GM19468 (cell line): ENCODE measurements around the gene PITRM1.
"Not testable (repeated sequence)": the region's sequence is repeated elsewhere in the genome, so short reads cannot be mapped to it uniquely, and the experiment has no call there.

Source experiments
- ATAC-seq: cut with Tn5 transposase; IDR thresholded peaks from one replicate; pipeline ENCODE4 v1.9.1; 2021; ENCODE audit warnings: mild to moderate bottlenecking, moderate library complexity, moderate number of reproducible peaks; ENCODE audit not compliant: unreplicated experiment; ENCODE audit errors: extremely low read depth

Gene PITRM1, protein sequence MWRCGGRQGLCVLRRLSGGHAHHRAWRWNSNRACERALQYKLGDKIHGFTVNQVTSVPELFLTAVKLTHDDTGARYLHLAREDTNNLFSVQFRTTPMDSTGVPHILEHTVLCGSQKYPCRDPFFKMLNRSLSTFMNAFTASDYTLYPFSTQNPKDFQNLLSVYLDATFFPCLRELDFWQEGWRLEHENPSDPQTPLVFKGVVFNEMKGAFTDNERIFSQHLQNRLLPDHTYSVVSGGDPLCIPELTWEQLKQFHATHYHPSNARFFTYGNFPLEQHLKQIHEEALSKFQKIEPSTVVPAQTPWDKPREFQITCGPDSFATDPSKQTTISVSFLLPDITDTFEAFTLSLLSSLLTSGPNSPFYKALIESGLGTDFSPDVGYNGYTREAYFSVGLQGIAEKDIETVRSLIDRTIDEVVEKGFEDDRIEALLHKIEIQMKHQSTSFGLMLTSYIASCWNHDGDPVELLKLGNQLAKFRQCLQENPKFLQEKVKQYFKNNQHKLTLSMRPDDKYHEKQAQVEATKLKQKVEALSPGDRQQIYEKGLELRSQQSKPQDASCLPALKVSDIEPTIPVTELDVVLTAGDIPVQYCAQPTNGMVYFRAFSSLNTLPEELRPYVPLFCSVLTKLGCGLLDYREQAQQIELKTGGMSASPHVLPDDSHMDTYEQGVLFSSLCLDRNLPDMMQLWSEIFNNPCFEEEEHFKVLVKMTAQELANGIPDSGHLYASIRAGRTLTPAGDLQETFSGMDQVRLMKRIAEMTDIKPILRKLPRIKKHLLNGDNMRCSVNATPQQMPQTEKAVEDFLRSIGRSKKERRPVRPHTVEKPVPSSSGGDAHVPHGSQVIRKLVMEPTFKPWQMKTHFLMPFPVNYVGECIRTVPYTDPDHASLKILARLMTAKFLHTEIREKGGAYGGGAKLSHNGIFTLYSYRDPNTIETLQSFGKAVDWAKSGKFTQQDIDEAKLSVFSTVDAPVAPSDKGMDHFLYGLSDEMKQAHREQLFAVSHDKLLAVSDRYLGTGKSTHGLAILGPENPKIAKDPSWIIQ

DNA sequence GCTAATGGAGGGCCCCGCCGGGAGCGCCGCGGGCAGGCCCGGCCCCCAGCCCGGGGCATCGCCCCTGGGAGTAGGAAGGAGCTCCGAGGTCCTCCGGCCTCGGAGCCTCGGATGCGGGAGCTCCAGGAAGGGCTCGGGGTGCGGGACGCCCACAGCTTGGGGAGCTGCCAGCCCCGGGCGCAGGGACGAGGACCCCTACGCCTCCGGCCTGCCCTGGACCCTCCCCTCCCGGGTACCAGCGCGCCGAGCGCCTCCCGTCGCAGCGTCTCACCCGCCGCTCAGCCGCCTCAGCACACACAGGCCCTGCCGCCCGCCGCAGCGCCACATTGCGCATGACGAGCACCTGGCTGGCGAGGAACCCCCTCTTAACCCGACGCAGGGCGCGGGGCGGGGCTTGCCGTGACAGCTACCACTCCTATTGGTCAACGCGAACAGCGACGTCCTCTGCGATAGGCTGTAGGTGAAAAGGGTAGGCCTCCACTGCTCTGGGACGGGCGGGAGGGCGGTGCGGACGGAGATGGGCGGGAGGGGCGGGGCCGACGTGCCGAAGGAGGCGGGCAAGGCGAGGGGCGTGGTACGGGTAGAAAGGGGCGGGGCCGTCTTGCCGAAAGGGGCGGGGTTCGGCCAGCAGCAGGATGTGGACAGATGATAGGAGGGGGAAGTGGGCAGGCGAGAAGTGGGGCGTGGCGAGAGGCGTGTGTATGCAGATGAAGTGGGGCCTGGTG is at the start of gene PITRM1:
Gene PITRM1, minus strand, starts transcription at position 337 of the 725 bp plus-strand sequence. Its CDS starts 10 bp downstream, at position 327.
- ATAC-seq, result peak; percentile 97

- no peak for ATAC-seq
Observed at GRCh38 chr10:3222068-3222467, 49.5 kb upstream of the PITRM1 start.

DNA sequence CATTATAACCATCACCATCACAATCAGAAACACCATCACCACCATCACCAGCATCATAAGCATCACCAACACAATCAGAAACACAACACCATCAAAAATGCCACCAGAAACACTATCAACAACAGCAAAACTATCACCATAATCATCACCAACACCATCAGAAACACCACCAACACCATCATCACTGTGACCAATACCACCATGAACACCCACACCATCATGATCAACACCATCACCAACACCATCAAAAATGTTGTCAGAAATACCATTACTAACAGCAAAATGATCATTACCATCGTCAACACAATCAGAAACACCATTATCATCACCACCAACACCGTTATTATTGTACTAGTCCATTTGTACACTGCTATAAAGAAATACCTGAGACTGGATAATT is 49.0 kb upstream of the PITRM1 start:
- not testable (repeated sequence) for ATAC-seq

- ATAC-seq, result no peak
Observed at GRCh38 chr10:3220853-3221252, 48.3 kb upstream of the PITRM1 start.

GRCh38 chr10:3219021-3219628 is 46.5 kb upstream of the PITRM1 start:
- not testable (repeated sequence) for ATAC-seq

GRCh38 chr10:3217853-3218252 is 45.3 kb upstream of the PITRM1 start:
- ATAC-seq, result no peak

- ATAC-seq, result no peak
Observed at GRCh38 chr10:3217301-3217700, 44.7 kb upstream of the PITRM1 start.

DNA sequence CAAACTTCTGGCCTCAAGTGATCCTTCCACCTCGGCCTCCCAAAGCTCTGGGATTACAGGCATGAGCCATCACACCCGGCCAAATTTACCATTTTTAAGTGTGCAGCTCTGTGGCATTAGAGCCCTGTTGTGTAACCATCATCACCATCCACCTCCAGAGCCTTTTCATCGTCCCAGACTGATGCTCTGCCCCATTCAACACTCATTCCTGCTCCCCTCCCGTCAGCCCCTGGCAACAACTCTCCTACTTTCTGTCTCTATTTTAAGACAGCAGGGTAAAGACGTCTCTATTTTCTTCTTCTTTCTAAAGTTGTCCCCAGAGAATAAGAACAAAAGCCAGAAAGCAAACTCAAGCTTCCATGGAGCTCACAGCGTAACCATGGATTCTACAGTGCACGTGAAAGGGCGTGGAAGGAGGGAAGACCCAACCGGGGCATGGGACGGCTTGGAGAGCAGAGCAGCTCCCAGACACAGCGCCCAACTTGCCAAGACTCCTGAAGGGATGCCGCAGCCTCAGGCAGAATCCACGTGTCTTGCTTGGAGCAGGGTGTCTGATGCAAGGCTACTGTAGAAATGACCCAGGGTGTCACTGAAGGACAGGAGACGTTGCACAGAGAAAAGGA is 42.7 kb upstream of the PITRM1 start:
- ATAC-seq, result no peak

- ATAC-seq, result no peak
Observed at GRCh38 chr10:3213758-3214515, 41.4 kb upstream of the PITRM1 start.

- ATAC-seq, result no peak
Observed at GRCh38 chr10:3213208-3213607, 40.6 kb upstream of the PITRM1 start.

DNA sequence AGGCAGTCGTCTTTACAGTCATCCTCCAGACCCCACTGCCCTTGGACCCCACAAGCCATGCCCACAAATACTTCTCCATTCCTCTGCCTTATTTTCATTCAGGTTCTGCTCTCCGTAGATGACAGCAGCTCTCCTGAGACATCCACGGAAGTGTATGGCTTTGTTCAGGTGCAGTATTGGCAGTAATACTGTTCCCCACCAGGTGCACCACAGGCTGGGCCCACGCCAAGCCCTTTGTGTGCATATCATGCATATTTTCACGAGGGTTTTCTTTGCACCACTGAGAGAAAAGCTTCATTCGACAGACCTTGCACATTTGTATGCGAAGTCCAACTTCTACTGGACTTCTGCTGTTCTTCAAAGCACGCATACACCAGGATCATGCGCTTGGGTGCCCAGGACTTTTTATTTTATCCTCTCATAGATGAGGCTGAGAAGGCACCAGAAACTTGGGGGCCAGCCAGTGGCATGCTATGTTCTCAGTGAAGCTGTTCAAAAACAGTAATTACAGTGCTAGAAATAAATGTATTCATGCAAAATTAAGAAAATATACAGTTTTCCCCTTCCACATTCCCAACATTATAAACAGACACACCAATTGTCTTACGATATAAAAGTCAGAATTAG is 37.8 kb upstream of the PITRM1 start:
- no peak for ATAC-seq

DNA sequence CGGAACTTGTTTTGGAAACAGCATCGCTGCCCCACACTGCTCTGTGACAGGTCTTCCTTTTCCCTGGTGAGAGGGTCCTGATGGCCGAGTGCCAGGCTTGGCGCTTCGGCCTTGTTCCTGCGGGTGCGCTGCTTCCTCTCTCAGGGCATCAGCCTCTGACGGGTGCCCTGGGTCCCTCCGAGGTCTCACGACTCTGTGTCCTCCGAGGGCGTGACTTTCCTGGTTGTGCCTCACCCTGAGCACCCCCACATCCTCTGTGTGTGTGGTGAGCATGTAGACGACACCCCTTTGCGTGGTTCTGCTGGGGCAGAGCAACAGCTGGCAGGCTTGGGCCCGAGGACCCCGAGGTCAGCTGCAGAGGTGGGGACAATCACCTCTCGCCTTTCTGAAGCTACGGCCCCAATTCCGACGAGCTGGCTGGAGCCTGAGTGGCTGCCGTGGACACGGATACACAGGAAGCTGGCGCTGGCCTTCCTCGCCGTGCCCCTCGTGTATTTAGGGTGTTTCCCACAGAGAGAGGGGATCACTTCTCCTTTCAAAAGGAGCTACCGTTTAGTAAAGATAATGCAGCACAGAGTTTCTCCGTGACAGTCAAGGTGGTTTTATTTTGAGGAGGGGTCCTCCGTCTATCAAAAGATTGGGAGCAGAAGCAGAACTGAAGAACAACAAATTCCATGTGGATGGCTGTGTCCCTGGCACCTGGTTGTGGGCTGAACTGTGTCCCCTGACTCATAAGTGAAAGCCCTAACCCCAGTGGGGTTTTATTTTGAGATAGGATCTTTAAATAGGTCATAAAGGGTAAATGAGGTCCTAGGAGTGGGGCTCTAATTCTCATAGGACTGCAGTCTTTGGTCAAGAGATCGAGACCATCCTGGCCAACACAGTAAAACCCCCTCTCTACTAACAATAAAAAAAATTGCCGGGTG is 36.2 kb upstream of the PITRM1 start:
- ATAC-seq, result no peak

DNA sequence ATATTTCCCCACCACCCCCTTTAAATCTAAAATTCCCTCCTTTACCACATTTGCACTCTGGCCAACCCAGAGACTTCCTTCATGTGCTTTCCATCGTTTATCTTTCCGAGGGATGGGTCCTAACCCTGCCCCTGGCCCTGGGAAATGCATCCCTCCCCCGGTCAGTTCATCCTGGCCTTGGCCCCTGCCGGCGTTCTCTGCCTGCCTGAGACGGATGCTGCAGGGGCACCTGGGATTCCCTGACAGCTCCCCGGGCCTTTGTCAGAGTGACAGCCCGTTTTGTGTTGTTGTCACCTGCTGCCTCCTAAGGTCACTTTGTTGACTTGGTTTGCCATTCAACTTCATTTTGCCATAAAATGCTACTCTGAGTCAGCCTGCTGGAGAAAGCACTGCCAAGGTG is 34.8 kb upstream of the PITRM1 start:
- ATAC-seq, result no peak

GRCh38 chr10:3206511-3207157 is 34.1 kb upstream of the PITRM1 start:
- no peak for ATAC-seq

DNA sequence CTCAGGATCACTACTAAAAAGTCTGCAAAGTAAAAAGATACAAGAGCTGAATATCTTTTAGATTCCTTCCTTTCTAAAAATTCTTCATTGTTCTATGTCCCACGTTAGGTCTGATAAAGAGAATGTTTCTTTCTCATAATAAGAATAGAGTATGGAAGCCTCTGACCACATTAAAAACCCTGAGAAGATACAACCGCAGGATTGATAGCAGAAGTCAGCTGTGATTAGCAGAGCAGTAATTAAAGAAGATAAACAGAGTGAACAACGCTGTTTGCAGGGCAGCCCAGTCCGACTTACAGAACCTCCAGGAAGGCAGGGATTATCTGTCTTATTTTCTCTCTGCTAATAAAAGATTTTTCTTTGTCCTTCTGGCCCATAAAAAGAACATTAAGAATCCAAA is 31.4 kb upstream of the PITRM1 start:
- no peak for ATAC-seq

DNA sequence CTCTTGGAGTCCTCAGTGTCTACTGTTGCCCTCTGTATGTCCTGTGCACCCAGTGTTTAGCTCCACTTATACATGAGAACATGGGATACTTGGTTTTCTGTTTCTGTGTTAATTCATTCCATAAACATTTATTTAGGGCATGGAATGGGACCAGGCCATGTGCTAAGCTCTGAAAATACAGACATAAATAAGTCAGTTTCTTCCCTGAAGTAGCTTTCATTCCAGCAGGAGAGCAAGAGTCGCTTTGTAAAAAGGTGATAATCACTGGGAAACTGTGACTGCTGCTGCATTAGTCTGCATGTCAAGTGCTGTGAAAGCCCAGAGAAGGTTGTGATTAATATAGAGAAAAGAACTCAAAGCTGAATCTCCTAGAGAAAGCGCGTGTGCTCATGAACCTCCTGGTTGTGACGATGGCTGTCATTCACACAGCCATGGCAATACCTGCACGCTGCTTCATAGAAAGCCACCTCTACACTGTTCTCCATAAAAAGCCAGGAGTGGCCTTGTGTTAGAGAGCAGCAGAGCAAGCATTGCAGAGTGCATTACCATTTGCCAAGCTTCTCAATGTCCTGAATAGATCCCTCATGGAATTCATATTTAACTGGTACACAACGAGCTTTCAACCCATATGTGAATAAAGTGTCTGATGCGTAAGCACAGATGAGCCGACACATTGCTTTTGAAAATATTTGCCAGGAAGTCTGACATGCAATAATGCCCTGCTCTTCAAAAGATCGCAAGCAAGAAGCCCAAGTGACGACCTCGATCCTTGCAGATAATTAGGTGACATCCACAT is 30.6 kb upstream of the PITRM1 start:
- no peak for ATAC-seq
